Measurements from ENCODE around the gene TPX2. TPM values are rescaled to one million over a fixed set of nuclear protein-coding genes. Genes with fewer than 3 reads are reported as not detected.

The TPX2 gene
- total RNA-seq, 1 donor from 2014 or later, result 44.7 TPM

- Mint-ChIP-seq H3K9me3 (ENCODE audit: unreplicated experiment) (no peaks in the 10 kb centered on the region), H3K4me3 (ENCODE audit: unreplicated experiment) (no peak overlapping the region), H3K27me3 (ENCODE audit: unreplicated experiment) (no peaks in the 10 kb centered on the region), H3K36me3 (ENCODE audit: unreplicated experiment) (peaks cover 3% of the 10 kb centered on the region), H3K27ac (ENCODE audit: unreplicated experiment) (no peak overlapping the region), H3K4me1 (ENCODE audit: low read depth, unreplicated experiment) (no peaks in the 10 kb centered on the region)
- no peak for TF ChIP-seq CTCF (IDR thresholded peaks at IDR 0.05; ENCODE audit: partially characterized antibody, unreplicated experiment)
- DNase-seq, result no peak
Measured at GRCh38 chr20:31797364-31797763, 58.3 kb downstream of the TPX2 start.

DNA sequence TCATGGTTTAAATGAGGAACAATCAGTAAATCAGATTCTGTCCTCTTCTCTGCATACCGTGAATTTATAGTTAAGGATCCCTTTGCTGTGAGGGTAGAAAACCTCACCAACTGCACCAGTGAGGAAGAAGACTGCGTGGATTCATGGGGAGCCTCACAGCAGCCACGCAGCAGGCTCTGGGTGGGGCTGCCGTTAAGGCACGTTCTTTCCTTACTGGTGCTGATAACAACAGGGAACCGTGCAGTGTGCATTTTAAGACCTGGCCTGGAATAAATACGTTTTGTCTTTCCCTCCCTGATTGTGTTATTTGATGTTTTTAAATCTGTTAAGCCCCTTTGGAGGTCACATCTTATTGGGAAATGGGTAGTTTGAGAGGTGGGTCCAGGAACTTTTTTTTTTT lies 62.4 kb downstream of the TPX2 start:
- no peak overlapping the region for H3K4me3 Mint-ChIP-seq (ENCODE audit: unreplicated experiment)
- no peaks in the 10 kb centered on the region for H3K36me3 Mint-ChIP-seq (ENCODE audit: unreplicated experiment)
- TF ChIP-seq CTCF (IDR thresholded peaks at IDR 0.05; ENCODE audit: partially characterized antibody, unreplicated experiment), result no peak
- H3K27ac Mint-ChIP-seq (ENCODE audit: unreplicated experiment), result no peak overlapping the region
- H3K9me3 Mint-ChIP-seq (ENCODE audit: unreplicated experiment), result no peaks in the 10 kb centered on the region
- H3K4me1 Mint-ChIP-seq (ENCODE audit: low read depth, unreplicated experiment), result no peaks in the 10 kb centered on the region
- DNase-seq, result no peak
- no peaks in the 10 kb centered on the region for H3K27me3 Mint-ChIP-seq (ENCODE audit: unreplicated experiment)

GRCh38 chr20:31803552-31804291 lies 64.6 kb downstream of the TPX2 start:
- no peak for DNase-seq
- no peaks in the 10 kb centered on the region for H3K36me3 Mint-ChIP-seq (ENCODE audit: unreplicated experiment)
- H3K27ac Mint-ChIP-seq (ENCODE audit: unreplicated experiment), result no peak overlapping the region

DNA sequence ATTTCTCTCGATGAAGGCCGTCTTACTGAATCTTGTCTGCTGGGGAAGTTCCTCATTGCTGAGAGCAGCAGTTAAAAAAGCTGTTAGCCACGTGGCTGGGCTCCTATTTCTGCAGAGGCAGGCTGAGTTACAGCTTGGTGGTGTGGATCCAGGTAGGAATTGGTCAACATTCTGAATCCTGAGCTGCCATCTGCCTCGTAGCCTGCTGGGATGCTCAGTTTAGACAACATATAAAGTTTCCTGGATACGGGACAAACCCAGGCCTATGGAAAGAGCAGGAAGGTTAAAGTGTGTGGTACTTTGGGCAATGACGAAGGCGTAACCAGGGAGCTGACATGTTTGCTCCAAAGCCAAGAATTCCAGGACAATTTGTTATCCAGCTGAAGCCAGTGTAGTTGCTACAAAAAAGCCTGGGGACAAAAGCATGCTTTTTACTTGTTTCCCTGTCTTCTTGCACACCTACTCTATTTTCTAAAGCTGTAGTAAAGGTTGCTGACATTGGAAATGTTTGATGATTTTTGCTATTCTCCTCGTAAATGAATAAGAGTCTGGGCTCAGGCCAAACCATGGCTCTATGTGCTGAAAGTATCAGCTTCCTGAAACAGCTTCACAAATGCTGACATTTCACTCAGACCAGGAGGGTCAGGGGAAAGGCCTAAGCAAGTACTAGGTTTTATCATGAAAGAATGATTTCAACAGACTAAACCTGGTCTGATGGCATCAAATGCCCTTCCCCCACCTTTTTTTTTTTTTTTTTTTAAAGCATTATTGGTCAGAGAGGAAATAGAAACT lies 67.7 kb downstream of the TPX2 start:
- Mint-ChIP-seq H3K36me3 (ENCODE audit: unreplicated experiment) (no peaks in the 10 kb centered on the region), H3K27ac (ENCODE audit: unreplicated experiment) (no peak overlapping the region), H3K4me1 (ENCODE audit: low read depth, unreplicated experiment) (no peaks in the 10 kb centered on the region), H3K9me3 (ENCODE audit: unreplicated experiment) (no peaks in the 10 kb centered on the region), H3K4me3 (ENCODE audit: unreplicated experiment) (no peak overlapping the region), H3K27me3 (ENCODE audit: unreplicated experiment) (no peaks in the 10 kb centered on the region)
- DNase-seq, result no peak
- TF ChIP-seq CTCF (IDR thresholded peaks at IDR 0.05; ENCODE audit: partially characterized antibody, unreplicated experiment), result no peak

More at GRCh38 chr20:31803552-31804291, 64.6 kb downstream of the TPX2 start:
- Mint-ChIP-seq H3K9me3 (ENCODE audit: unreplicated experiment) (no peaks in the 10 kb centered on the region), H3K4me3 (ENCODE audit: unreplicated experiment) (no peak overlapping the region), H3K27me3 (ENCODE audit: unreplicated experiment) (no peaks in the 10 kb centered on the region), H3K4me1 (ENCODE audit: low read depth, unreplicated experiment) (no peaks in the 10 kb centered on the region)
- no peak for TF ChIP-seq CTCF (IDR thresholded peaks at IDR 0.05; ENCODE audit: partially characterized antibody, unreplicated experiment)

DNA sequence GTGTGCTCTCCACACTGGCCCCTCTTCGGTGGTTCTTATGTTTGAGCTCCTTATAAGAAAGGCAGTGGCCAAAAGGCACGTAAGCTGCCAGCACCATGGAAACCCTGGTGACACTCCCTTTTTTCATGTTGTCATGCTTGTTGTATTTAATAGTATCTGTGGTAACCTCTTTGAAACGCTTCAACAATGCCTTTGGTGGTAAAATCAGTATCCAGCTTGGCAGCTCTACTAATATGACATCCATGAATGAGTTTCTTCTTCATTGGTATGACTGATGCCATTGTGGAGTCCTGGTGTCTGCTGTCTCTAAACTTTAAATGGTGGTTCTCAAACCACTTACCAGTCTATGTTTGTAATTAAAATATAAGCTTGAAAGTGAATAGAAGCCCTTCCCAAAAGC lies 69.4 kb downstream of the TPX2 start:
- no peaks in the 10 kb centered on the region for H3K36me3 Mint-ChIP-seq (ENCODE audit: unreplicated experiment)
- H3K27me3 Mint-ChIP-seq (ENCODE audit: unreplicated experiment), result no peaks in the 10 kb centered on the region
- peaks cover 2% of the 10 kb centered on the region for H3K9me3 Mint-ChIP-seq (ENCODE audit: unreplicated experiment)
- H3K27ac Mint-ChIP-seq (ENCODE audit: unreplicated experiment), result no peak overlapping the region
- H3K4me3 Mint-ChIP-seq (ENCODE audit: unreplicated experiment), result no peak overlapping the region
- no peak for TF ChIP-seq CTCF (IDR thresholded peaks at IDR 0.05; ENCODE audit: partially characterized antibody, unreplicated experiment)
- H3K4me1 Mint-ChIP-seq (ENCODE audit: low read depth, unreplicated experiment), result peaks cover 10% of the 10 kb centered on the region
- DNase-seq, result no peak

Data from glutamatergic neuron (in vitro differentiated cells).